HG03439 (cell line): ENCODE data around the gene WNT2B.

Experiments
- ATAC-seq: cut with Tn5 transposase; IDR thresholded peaks from one replicate; pipeline ENCODE4 v1.9.1; 2021; ENCODE audit warnings: mild to moderate bottlenecking, moderate library complexity; ENCODE audit not compliant: unreplicated experiment

The WNT2B gene

GRCh38 chr1:112504661-112505399, 3.9 kb upstream of the WNT2B start:
- no peak for ATAC-seq

- no peak for ATAC-seq
Measured at GRCh38 chr1:112505400-112505785, 3.4 kb upstream of the WNT2B start.

- no peak for ATAC-seq
Measured at GRCh38 chr1:112505878-112506277, 2.9 kb upstream of the WNT2B start.

DNA sequence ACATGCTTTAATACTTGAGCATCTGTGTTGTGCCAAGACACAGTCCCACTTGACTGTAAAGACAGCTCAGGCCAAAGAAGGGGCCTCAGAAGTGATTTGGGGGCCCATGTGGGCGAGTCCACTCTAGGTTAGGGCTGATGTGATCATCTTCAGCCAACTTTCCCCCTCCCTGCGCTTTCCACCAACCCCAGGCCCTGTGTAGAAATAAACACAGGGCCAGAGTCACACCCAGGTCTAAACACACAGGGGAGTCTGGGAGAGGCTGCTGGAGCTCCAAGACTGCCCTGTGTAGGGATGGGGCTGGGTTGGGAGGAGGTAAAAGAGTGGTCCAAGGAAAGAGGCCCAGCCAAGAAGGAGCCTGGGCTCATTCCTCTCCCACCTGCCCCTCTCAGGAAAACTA, 2.5 kb upstream of the WNT2B start:
- ATAC-seq, result no peak

- ATAC-seq, result no peak
Measured at GRCh38 chr1:112506731-112507130, 2.0 kb upstream of the WNT2B start.

- ATAC-seq, result no peak
Measured at GRCh38 chr1:112507336-112507735, 1.4 kb upstream of the WNT2B start.

GRCh38 chr1:112507921-112508277, 866 bp upstream of the WNT2B start:
- ATAC-seq, result no peak

DNA sequence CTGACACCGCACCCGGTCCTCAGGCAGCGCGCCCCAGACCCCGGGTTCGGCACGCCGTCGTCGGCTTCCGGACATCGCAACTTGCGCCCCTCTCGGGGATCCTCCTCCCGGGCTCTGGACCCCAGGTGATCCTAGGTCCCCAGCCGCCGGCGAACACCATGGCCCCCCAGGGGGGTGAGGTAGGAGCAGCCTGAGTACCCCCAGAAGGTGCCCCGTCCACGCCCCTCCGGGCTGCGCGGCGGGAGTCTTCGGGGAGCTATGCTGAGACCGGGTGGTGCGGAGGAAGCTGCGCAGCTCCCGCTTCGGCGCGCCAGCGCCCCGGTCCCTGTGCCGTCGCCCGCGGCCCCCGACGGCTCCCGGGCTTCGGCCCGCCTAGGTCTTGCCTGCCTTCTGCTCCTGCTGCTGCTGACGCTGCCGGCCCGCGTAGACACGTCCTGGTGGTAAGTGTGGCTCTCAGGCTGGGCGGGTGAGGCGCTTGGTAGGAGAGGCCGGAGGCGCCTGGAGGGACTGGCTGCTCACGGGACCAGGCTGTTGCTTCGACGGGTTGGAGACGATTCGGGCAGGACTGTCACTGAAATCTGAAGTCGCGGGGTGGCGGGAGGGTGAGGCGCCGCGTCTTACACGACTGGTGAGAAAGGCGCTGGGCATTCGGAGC, 367 bp downstream of the WNT2B start:
- ATAC-seq, result no peak

DNA sequence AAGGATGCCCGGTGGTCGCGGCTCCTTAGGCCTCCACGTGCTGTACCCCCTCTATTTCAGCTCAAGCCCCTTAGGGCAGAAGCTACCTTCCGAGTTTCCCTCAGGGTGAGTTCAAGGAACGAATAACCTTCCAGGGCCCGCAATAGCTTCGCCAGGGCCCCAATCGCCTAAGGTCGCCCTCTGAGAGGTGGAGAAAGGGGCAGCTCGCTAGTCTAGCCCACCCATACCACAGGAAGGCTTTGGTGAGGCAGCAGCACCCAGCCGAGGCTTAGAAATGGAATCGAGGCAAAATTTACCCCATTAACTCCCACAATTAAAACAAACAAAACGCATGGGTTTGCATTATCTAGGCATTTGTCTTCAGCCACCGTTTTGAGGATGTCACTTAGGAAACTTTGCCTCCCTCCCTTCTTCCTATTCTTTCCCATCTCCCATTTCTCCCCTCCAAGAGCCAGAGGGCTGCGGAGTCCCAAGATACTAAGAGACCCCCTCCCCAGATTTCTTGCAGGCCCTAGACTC, 954 bp downstream of the WNT2B start:
- ATAC-seq, result no peak

- ATAC-seq, result no peak
Measured at GRCh38 chr1:112510340-112510739, 1.6 kb downstream of the WNT2B start.

DNA sequence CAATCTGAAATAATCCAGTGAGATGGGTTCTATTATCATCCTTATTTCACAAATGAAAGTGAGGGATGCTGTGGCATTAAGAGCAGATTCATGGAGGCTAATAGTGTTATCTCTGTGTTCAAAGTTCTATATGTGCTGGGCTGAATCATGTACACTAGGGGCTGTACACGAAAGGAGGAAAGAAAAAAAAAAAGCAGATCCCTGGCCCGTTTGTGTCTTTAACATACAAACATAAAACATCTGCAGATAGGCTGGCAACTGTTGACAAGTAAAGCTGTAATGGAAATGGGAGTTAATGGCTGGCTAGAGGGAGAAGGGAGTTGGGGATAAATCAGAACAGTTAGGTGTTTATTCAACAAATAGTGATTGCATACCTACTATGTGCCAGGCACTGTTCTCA, 3.1 kb downstream of the WNT2B start:
- ATAC-seq, result no peak

- ATAC-seq, result no peak
Measured at GRCh38 chr1:112513112-112513870, 4.5 kb downstream of the WNT2B start.

GRCh38 chr1:112514901-112515300, 6.1 kb downstream of the WNT2B start:
- no peak for ATAC-seq

GRCh38 chr1:112515311-112516009, 6.7 kb downstream of the WNT2B start:
- no peak for ATAC-seq

DNA sequence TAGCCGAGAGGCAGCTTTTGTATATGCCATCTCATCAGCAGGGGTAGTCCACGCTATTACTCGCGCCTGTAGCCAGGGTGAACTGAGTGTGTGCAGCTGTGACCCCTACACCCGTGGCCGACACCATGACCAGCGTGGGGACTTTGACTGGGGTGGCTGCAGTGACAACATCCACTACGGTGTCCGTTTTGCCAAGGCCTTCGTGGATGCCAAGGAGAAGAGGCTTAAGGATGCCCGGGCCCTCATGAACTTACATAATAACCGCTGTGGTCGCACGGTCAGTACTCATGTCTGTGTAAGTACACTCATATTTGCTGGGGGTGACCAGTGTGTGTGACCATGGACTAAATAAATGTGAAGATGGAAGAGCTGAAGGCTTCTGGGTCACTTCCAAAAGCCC, 7.4 kb downstream of the WNT2B start:
- no peak for ATAC-seq

DNA sequence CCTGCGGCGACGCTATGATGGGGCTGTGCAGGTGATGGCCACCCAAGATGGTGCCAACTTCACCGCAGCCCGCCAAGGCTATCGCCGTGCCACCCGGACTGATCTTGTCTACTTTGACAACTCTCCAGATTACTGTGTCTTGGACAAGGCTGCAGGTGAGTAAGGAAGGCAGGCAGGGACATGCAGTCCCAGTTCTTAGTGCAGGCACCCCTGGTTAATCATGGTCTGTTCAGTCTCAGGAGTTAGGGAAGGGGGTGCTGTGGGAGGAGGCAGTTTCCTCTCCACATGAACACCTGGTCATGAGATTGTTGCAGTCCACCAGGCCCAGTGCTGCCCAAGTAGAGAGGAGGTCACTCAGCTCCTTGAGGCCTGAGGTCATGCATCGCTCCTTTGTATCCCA, 8.5 kb downstream of the WNT2B start:
- ATAC-seq, result no peak

DNA sequence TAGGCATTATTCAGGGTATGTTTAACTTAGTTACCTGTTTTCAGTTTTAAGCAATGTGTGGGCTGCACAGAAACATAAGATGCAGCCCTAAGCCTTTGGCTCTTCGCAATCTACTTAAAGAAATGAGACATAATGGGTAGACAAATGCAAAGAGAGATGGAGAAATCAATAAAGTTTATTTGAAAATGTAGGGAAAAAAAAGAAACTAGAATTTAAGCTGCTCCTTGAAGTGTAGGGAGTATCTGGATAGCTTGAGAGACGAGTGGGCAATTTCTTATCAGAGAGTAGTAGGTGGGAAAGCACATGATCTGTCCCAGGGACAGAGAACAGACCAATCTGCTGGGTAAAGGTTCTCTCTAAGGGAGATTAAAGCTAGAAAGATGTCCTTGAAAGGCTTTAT, 8.9 kb downstream of the WNT2B start:
- no peak for ATAC-seq

DNA sequence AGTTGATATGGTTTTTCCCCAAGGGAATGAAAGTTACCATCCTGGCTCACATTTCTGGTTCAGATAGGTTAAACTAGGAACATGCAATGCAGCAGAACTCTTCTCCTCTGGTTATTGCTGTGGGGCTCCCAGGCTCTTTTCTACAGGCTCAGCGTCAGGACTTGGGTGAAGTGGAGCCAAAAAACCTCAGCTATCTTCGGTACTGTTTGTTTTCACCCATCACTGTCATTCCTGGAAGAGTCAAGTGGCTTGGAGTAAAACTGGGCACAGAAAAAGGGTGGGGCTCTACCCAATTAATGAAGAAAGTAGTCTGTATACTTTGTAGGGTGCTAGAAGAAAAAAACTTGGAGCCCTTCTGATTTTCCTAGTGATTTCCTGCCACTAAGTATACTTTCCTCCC, 9.4 kb downstream of the WNT2B start:
- no peak for ATAC-seq

GRCh38 chr1:112520166-112520565, 11.4 kb downstream of the WNT2B start:
- no peak for ATAC-seq

- no peak for ATAC-seq
Measured at GRCh38 chr1:112522621-112523020, 13.9 kb downstream of the WNT2B start.

GRCh38 chr1:112524251-112524650, 15.5 kb downstream of the WNT2B start:
- no peak for ATAC-seq
